Suprapubic skin (tissue), 4 donors: Measurements from ENCODE around the gene CCDC74A. TPM values are rescaled to one million over a fixed set of nuclear protein-coding genes. Genes with fewer than 3 reads are reported as not detected.
"Not testable (repeated sequence)": the region's sequence is repeated elsewhere in the genome, so short reads cannot be mapped to it uniquely, and the experiment has no call there.

Source experiments
- DNase-seq, 2 donors: peaks; one replicate each; pipeline ENCODE4 v3.0.0-alpha.2; 2019; ENCODE audit warnings: low spot score in 2 of 2
- H3K27ac ChIP-seq: fragments of 200-600 bp; sonication (generic); one replicate; pipeline ENCODE4 v1.5.1; 2019
- H3K27me3 ChIP-seq: fragments of 200-600 bp; sonication (generic); one replicate; pipeline ENCODE4 v1.5.1; 2019
- H3K36me3 ChIP-seq: fragments of 200-600 bp; sonication (generic); one replicate; pipeline ENCODE4 v1.5.1; 2019
- H3K4me1 ChIP-seq: fragments of 200-600 bp; sonication (generic); one replicate; pipeline ENCODE4 v1.5.1; 2019
- H3K4me3 ChIP-seq: fragments of 200-600 bp; sonication (generic); one replicate; pipeline ENCODE4 v1.5.1; 2019; ENCODE audit warnings: mild to moderate bottlenecking
- H3K9me3 ChIP-seq: fragments of 200-600 bp; sonication (generic); one replicate; pipeline ENCODE4 v1.5.1; 2019
- WGBS: methylation state at CpG from one replicate; pipeline ENCODE4 v1.1.5; 2018; 5-methylcytosine and 5-hydroxymethylcytosine counted together
- total RNA-seq, 4 donors: library from RNA; depleted of rRNA; stranded (reverse); fragments of >200 nt; gene quantifications; one replicate each; pipeline ENCODE4 v1.1.0, GENCODE V29; 2016

CCDC74A gene
- total RNA-seq, result 10 to 100 TPM in 2 of 4 donors, 1 to 10 TPM in 2; 3.9 to 11.2 (median 8.3) TPM

DNA sequence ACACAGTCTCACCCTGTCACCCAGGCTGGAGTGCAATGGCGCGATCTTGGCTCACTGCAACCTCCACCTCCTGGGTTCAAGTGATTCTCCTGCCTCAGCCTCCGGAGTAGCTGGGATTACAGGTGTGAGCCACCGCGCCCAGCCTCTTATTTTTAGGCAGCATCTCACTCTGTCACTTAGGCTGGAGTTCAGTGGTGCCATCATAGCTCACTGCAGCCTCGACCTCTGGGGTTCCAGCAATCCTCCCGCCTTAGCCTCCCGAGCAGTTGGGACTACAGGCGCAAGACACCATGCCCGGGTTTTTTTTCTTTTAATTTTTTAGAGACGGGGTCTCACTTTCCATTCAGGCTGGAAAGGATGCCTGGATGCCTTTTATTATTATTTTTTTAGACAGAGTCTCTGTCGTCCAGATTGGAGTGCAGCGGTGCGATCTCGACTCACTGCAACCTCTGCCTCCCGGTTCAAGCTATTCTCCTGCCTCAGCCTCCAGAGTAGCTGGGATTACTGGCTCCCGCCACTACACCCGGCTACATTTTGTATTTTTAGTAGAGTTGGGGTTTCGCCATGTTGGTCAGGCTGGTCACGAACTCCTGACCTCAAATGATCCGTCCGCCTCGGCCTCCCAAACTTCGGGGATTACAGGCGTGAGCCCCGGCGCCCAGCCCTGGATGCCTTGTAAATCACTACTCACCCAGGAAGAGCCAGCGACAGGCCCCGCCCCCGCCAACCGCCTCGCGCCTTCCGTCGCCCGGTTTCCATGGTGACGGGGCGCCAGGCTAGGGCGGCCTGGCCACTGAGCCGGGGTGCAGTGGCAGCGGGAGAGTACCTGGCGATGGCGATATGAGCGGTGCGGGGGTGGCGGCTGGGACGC lies at the start of gene CCDC74A:
Gene CCDC74A, plus strand, starts transcription at position 758 of the 871 bp plus-strand sequence. Its CDS starts 83 bp downstream, at position 841.
- 52% methylated on average over 29 of the region's 47 CpGs for WGBS
- H3K27me3 ChIP-seq, H3K9me3 ChIP-seq, H3K27ac ChIP-seq, H3K36me3 ChIP-seq: not testable (repeated sequence)
- peak; percentile 72 to 79 for DNase-seq
- peak within 1 kb of the TSS; percentile 49 for H3K4me3 ChIP-seq
- peaks cover 15% of the 10 kb centered on the region for H3K4me1 ChIP-seq

DNA sequence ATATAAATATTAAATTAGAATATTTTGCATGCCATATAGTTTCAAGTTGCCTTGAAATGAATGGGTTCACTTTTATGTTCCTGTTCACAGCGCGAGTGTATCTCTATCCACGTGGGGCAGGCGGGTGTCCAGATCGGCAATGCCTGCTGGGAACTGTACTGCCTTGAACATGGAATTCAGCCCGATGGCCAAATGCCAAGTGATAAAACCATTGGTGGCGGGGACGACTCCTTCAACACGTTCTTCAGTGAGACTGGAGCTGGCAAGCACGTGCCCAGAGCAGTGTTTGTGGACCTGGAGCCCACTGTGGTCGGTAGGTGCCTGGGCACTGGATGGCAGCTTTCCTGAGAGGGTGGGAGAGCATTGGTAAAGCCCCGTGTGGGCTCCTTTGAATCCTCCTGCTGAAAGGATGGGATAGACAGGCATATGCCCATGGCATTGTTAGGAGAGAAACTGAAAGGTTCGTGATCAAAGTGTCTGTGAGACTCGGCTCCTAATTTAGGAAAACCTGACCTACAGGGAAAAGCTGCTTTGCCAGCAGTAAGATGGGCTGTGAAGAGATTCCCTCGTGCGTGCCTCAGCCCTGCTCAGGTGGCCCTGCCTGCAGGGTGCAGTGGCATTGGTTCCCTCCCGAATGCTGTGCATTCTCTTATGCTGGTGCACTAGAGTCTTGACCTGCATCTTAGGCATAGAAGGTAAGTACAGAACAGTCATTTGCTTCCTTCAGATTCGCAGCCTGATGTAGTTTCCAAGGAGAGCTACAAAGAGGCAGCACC lies 49.4 kb upstream of the CCDC74A start:
- not testable (repeated sequence) for H3K27me3 ChIP-seq, H3K4me3 ChIP-seq, H3K27ac ChIP-seq, DNase-seq, H3K9me3 ChIP-seq, H3K4me1 ChIP-seq
- 90% methylated on average over 12 of the region's 18 CpGs for WGBS
- H3K36me3 ChIP-seq, result peaks cover 11% of the 10 kb centered on the region

GRCh38 chr2:131478850-131479461 lies 48.7 kb upstream of the CCDC74A start:
- not testable (repeated sequence) for H3K27me3 ChIP-seq, H3K4me1 ChIP-seq, DNase-seq, H3K27ac ChIP-seq, H3K4me3 ChIP-seq, H3K9me3 ChIP-seq
- peaks cover 13% of the 10 kb centered on the region for H3K36me3 ChIP-seq
- WGBS, result 93% methylated on average over 9 of the region's 9 CpGs

DNA sequence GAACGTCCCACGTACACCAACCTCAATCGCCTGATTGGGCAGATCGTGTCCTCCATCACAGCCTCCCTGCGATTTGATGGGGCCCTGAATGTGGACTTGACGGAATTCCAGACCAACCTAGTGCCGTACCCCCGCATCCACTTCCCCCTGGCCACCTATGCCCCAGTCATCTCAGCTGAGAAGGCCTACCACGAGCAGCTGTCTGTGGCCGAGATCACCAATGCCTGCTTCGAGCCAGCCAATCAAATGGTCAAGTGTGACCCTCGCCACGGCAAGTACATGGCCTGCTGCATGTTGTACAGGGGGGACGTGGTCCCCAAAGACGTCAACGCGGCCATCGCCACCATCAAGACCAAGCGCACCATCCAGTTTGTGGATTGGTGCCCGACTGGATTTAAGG lies 47.3 kb upstream of the CCDC74A start:
- H3K4me3 ChIP-seq, H3K27me3 ChIP-seq, DNase-seq, H3K4me1 ChIP-seq, H3K9me3 ChIP-seq, H3K27ac ChIP-seq: not testable (repeated sequence)
- WGBS, result 96% methylated on average over 4 of the region's 20 CpGs
- H3K36me3 ChIP-seq, result peaks cover 13% of the 10 kb centered on the region

DNA sequence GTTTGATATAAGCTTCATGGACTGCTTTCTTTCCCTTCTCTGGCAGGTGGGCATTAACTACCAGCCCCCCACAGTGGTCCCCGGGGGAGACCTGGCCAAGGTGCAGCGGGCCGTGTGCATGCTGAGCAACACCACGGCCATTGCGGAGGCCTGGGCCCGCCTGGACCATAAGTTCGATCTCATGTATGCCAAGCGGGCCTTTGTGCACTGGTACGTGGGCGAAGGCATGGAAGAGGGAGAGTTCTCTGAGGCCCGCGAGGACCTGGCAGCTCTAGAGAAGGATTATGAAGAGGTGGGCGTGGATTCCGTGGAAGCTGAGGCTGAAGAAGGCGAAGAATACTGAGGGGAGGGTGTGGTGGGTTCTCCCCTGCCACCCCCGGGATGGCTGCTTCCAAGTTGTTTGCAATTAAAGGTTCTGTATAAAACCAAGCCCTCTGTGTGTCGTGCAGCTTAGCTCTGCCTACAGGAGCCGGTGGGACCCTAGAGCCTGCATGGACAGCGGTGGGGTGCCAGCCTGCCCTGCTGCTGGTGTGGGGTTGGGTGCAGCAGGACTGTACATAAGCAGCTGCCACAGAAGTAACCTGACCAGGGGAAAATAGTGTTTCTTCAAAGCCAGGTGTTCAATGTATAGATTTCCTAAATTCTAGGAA lies 45.1 kb upstream of the CCDC74A start:
- not testable (repeated sequence) for H3K27ac ChIP-seq, H3K4me1 ChIP-seq
- WGBS, result 95% methylated on average over 19 of the region's 19 CpGs

DNA sequence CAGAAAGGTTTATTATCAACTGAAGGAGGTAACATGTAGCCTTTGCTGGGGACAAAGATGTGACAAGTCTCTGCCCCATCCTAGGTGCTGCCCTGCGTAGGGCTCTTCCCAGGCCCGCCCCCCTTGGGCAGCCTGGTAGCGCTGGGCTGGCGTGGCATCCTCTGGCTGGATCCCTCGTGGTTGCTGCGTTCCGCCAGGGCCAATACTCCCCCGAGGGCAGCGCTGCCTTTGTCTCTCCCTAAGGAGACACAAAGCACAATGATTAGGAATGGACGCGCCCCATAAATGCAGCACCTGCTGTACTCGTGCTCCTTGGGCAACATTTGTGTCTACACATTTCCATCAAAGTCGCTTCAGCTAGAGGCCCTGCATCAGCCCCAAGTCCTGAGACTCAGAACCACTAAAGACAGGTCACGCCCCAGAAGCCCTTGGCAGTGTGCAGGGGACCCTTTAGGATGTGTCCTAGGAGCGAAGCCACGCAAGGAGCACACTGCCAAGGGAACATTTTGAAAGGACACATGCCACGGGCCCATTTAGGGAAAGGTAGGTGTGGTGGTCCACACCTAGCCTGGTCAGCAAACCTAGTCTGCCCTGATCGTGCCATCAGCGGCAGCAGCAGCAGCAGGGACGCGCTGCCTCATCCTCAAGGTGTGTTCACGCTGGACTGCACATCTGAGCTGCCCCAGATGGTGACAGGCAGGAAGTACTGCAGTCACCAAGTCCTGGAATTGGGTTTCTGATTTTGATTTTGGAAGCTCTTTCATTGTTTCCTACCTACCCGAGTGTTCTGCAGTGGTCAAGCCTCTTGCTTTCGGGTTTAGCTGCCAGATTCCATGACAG lies 43.5 kb upstream of the CCDC74A start:
- not testable (repeated sequence) for H3K4me1 ChIP-seq, H3K4me3 ChIP-seq, H3K27me3 ChIP-seq, DNase-seq, H3K27ac ChIP-seq, H3K9me3 ChIP-seq
- 90% methylated on average over 16 of the region's 24 CpGs for WGBS
- H3K36me3 ChIP-seq, result peaks cover 10% of the 10 kb centered on the region

More for the DNA sequence above, 45.1 kb upstream of the CCDC74A start:
- not testable (repeated sequence) for H3K9me3 ChIP-seq, H3K27me3 ChIP-seq, DNase-seq, H3K4me3 ChIP-seq
- peaks cover 10% of the 10 kb centered on the region for H3K36me3 ChIP-seq

GRCh38 chr2:131484906-131485460 lies 42.7 kb upstream of the CCDC74A start:
- H3K27ac ChIP-seq, H3K4me1 ChIP-seq, DNase-seq, H3K9me3 ChIP-seq, H3K27me3 ChIP-seq, H3K4me3 ChIP-seq: not testable (repeated sequence)
- peaks cover 10% of the 10 kb centered on the region for H3K36me3 ChIP-seq
- WGBS, result 90% methylated on average over 11 of the region's 11 CpGs

DNA sequence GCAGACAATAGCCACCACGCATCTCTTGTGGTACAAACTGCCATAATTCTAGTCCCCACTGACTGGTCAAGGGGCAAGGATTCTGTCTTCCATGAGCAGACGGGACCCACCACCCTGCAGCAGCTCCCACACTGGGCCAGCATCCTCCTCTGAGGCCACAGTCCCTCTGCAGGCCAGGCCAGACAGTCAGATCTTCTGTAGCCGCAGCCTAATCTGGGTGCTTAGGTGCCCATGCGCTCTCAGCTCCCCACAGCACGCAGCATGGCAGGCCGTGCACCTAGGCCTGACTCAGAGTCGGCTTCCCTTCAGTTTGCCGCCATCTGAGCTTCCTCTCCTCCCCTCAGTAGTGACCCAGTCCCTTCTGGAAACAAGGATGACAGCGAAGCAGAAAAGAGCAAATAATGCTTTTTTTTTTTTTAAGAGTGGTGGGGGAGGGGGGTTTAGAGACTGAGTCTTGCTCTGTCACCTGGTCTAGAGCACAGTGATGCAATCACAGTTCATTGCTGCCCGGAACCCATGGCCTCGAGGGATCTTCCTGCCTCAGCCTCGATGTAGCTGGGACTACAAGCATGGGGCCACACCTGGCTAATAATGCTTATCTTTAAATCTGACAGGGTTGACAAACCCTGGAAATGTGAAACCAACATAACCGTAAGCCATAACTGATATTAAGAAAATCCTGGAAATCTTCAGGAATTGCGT lies 41.3 kb upstream of the CCDC74A start:
- not testable (repeated sequence) for H3K27ac ChIP-seq, H3K27me3 ChIP-seq, DNase-seq, H3K4me3 ChIP-seq, H3K9me3 ChIP-seq, H3K4me1 ChIP-seq
- WGBS, result 79% methylated on average over 10 of the region's 14 CpGs
- H3K36me3 ChIP-seq, result peaks cover 10% of the 10 kb centered on the region
